ENCODE measurements around the gene PUM1.

PUM1 gene

GRCh38 chr1:31022259-31022658 is 43.3 kb downstream of the PUM1 start:
- DNase-seq = no peak

GRCh38 chr1:31020007-31020790 is 45.3 kb downstream of the PUM1 start:
- no peak for DNase-seq

DNA sequence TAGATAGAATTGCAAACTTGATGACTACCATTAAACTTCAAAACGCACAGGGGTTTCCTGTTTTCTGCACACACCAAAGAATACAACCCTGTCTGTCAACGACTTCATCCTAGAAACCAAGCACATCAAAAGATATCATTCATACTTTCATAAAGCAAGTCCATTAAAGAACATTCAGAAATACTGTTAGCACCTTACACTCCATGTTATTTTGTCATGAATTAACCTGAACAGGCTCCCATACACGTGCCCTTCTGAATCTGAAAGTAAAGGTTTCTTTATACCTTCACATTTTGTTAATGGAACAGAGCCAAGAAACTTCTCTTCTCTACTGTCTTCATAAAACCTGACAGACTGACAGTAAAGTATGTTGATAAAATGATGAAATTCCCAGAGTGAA is 46.1 kb downstream of the PUM1 start:
- no peak for DNase-seq

GRCh38 chr1:31016868-31017267 is 48.6 kb downstream of the PUM1 start:
- DNase-seq = no peak

- DNase-seq = no peak
Measured at GRCh38 chr1:31013187-31013864, 52.2 kb downstream of the PUM1 start.

DNA sequence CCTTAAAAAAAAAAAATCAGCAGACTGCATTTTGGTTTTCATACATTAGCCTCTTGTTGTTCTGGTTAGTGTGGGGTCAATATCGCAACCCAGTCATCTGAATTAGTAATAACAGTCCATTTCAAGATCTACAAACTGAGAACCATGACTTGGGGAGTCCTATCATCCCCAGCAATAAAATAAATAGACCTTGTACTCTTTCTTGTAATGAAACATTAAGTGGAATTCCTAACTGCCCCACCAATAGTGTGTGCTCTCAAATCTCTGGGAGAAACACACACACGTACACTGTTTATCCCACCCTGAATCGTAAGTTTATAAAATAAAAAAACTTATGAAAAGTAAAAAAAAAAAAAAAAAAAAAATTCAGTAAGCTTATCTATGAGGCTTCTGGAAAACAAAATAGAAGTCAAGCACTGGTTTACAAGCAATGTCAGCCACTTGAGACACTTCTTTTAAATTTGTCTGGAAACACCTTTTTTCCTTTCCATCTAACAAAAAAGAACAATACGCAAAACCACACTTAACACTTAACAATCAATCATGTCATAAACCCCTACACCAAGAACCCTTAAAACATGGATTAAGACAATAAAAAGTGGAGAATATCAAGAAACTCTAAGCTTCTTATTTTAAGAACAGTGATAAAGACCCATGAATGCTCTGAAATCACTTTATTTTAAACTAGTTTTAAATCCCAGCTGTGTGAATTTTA is 53.1 kb downstream of the PUM1 start:
- DNase-seq = no peak

DNA sequence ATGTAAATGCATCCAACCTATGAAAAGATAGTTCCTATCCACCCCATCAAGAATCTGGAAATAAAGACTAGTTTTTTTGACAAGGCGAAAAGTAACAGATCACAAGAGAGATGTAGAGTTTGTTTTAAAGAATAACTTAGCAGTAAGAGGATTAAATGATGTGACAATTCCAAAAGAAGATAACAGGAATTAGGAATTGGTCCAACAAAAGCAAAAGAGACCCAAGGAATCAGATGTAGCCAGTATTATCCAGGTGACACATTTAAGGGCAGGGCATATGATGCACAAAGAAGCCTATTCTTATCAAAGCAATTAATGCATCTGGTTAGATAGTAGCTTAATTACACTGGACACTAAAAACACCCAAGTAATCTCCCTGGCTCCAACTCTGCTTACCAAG is 53.8 kb downstream of the PUM1 start:
- no peak for DNase-seq

DNA sequence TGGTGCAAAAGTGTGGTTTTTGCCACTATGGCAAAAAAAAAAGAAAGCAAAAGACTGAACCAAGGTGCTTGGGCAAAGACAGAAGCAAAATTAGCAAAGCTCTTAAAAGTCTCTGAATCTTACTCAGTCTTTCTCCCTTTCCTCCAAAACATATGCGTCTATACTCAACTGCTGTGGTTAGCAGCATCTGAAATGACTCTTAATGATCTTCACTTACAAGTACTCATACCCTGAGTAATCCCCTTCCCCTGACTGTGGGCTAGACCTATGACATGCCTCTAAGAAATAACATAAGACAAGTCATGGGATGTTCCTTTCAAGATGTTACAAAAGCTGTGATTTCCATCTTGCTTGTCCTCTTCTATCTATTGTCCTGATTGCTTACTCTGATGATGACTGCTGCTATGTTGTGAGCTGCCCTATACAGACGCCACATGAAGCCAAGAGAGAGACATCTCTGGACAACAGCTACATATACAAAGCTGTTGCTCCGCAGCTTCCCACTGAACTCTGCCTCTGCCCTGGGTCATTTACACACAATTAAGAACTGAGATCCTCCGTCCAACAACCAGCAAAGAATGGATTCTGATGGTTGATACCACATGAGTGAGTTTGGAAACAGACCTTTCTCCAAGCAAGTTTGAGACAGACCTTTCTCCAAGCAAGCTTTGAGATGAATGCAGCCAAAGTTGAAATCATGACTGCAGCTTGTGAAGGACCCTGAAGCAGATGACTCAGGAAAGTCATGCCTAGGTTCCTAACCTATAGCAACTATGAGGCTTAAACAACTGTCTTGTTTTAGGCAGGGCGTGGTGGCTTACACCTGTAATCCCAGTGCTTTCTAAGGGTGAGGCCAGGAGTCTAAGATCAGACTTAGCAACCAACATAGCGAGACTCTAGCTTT is 55.2 kb downstream of the PUM1 start:
- no peak for DNase-seq

DNA sequence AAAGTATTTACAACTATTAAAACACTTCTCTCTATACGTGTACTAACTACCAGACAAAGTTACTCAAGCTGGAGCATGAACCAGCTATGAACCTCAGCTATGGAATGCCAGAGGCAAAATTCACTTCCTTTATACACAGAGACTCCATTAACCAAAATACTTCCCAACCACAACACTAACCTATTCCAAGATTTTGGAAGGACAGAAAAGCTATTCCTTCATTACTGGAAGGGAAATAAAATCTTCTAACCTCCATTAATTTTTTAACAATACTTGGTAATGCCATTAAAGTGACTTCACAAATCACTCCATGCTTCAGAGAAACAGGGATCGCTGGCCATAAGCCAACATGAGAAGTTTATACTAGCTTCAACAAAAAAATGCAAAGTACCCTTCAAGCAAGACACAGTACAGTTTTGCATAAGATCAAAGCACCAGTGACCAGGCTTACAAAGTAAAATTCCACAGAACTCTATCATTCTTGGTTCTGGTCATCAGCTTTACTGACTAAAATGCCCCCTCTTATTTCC is 58.0 kb downstream of the PUM1 start:
- no peak for DNase-seq

DNA sequence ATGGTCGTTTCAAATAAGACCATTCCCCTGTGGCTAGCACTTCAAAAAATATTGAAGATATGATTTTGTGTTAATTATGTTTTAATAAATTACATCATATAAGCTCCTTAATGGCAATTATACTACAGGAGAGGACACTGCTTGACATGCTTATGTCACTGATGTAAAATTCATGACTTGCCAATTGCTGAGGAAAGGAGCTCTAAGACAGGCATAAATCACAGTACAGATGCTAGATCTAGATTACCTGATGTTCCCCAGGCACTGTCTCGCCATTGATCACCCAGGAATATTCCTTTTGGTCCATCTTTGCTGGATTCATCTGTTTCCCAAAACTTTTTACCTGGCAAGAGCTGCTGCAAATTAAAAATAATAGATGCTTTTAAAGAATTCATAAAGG is 58.8 kb downstream of the PUM1 start:
- no peak for DNase-seq

DNA sequence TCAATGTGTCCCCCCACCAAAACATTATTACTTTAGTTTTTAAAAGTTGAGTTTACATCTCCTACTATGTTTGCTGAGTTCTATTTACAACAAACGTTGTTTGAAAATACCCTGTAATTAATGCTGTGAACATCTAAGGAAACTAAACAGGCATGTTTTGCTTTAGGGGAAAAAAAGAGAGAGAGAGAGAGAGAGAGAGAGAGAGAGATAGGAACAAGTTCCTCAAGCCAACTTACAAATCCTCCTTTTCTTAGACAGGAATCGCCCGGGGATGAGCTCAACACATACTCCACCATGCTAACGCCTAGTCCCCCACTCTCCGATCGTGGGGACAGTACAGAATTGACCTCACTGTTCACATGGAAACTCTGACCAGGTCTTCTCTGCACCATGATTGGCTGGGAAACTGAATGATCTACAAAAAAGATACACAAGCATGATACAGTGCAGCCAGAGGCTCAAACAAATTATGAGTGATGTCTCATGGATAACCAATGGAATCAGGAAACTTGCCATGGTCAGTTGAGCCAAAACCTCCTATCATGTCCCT is 59.8 kb downstream of the PUM1 start:
- no peak for DNase-seq

- DNase-seq = no peak
Measured at GRCh38 chr1:31005198-31005597, 60.3 kb downstream of the PUM1 start.

DNA sequence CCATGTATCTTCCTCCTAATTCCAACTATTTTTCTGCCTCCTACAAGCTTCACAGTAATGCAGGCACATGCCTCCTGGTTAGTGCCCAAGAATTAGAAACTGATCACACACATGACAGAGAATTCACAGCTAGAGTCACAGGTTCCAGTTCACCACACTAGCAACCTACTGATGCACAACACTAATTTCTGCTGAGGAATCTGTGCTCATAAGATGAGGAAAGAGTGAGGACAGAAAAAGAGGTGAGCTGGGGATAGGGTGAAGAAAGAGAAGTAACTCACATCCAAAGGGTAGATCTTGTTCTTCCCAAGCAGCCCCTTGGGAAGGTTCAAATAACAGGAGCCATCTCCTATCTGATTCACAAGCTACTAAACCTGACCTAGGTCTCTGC is 61.3 kb downstream of the PUM1 start:
- no peak for DNase-seq

DNA sequence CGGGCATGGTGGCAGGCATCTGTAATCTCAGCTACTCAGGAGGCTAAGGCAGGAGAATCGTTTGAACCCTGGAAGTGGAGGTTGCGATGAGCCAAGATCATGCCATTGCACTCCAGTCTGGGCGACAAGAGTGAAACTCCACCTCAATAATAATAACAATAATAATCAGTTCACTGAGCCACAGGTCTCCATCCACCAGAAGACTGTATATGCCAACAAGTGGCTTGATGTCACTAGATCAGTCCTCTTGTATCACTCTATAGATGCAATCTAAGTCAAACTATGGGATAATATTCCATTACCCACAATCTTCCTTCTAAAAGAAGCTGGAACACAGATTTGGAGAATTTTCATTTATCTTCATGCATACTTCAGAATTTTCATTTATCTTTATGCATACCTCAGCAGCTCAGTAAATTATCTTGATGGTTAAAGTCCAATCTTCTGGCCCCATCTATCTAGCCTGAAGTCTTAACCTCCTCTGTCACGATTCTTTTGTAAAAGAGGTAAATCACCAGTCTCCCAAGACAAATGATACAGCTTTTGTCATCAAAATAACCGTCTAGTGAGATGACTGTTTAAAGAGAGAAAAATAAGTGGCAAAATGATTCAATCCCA is 61.8 kb downstream of the PUM1 start:
- no peak for DNase-seq

DNA sequence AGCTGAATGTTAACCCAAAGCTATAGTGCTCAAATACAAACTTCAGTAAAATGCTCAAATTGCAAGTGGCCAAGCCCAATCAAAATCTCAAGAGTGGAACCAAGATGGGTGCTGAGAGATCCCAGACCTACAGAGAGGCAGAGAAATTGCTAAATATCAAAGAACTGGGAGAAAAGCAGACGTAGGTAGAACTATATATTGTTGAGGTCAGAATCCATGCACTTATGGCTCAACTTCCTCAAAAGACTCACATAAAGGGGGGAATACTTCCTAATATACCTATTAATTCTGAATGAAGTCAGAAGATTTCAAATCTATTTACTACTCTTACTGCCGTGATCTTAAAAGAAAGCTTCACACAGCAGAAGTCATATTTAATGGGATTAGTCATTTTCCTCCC is 65.2 kb downstream of the PUM1 start:
- DNase-seq = no peak

GRCh38 chr1:30998887-30999286 is 66.6 kb downstream of the PUM1 start:
- DNase-seq = no peak

DNA sequence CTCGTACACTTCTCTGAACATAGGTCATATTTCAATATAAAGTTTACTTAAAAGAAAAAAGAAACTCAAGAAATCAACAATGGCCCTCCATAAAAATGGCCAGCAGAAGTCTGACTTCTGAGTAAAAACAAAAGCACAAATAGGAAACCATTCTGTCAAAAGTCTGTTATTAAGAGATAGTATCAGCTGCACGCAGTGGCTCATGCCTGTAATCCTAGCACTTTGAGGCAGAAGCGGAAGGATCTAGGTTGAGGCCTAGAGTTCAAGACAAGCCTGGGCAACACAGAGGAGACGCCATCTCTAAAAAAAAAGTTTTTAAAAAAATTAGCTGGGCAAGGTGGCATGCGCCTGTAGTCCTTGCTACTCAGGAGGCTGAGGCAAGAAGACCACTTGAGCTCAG is 67.3 kb downstream of the PUM1 start:
- no peak for DNase-seq

- DNase-seq = no peak
Measured at GRCh38 chr1:30997463-30998057, 68.0 kb downstream of the PUM1 start.

DNA sequence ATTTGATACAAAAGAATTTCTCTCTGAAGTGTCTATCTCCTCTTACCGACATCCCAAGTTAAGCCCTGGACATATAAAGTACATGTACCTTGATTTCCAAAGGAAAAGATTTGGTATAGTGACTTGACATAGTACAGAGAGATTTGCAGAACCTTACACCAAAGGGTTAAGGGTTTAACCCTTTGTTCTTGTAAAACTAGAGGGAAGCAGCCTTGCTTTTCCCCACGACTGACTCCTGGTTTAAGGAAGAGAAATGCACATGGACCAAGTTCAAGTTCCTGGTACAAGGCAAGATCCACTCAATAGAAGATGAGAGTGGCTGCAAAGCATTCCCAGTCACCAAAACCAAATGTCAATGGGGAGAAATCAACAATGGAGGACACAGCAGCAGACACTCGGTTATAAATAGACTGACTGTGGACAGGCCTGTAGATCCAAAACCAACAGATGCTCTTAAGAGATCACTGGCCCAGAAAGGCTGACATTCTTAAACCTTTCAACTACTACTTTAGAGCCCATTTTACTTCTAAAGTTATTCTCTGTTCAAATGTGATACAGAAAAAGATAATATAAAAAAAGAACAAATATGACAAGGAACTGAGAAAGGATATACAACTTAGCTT is 69.4 kb downstream of the PUM1 start:
- no peak for DNase-seq

DNA sequence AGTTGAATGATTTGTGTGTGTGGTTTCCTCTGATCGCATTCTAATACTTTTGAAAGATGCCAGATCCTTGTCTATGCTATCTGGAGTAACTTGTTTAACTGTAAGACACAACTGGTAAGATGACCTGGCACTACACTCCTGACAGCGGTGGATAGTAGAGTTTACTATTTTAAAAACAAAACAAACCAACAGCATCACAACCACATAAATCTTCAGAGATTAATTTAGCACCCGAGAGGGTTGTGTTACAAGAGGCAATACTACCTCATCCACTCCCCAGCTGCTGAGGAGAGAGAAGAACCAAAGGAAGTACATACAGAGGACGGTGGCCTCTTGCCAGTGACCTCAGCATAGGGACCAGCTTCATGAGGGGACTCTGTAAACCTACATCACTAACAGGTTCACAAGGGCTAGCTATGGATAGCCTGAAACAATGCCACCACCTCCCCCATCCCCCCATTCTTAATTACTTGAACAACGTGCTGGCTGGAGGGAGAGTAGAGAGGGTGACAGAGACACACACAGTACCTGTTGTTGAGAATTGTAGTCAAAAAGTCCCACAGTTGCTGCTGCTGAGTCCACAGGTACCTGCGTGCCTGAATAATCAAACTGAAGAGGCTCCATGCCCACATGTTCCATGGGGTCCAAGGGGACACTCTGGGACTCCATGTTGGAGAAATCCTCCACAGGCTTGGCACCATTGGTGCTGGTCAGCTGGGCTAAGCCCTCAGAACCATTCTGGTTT is 73.5 kb downstream of the PUM1 start:
- no peak for DNase-seq
